PC-9 (cell line): ENCODE results near the gene OXSR1.
"Not testable (repeated sequence)": the region's sequence is repeated elsewhere in the genome, so short reads cannot be mapped to it uniquely, and the experiment has no call there.

ENCODE experiments used
- EZH2 ChIP-seq: fragments of 200-600 bp; sonication (generic); IDR thresholded peaks from 2 replicates; pipeline ENCODE4 v1.8.0; 2017; ENCODE audit warnings: antibody characterized with exemption, low read depth
- TF ChIP-seq, protein P1 (sequence below): fragments of 200-600 bp; sonication (generic); conservative IDR thresholded peaks from 2 replicates; pipeline ENCODE4 v1.6.1; 2017; ENCODE audit warnings: mixed run types, antibody characterized with exemption, mild to moderate bottlenecking, moderate library complexity

DNA sequence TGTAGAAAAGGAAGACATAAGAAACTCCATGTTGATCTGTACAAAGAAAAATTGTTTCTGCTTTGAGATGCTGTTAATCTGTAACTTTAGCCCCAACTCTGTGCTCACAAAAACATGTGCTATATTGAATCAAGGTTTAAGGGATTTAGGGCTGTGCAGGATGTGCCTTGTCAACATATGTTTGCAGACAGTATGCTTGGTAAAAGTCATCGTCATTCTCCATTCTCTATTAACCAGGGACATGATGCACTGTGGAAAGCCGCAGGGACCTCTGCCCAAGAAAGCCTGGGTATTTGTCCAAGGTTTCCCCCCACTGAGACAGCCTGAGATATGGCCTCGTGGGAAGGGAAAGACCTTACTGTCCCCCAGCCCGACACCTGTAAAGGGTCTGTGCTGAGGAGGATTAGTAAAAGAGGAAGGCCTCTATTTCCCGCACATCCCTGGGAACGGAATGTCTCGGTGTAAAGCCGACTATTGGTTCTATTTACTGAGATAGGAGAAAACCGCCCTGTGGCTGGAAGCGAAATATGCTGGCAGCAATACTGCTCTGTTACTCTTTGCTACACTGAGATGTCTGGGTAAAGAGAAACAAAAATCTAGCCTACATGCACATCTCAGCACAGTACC, 30.7 kb upstream of the OXSR1 start:
- TF ChIP-seq, protein P1, sequence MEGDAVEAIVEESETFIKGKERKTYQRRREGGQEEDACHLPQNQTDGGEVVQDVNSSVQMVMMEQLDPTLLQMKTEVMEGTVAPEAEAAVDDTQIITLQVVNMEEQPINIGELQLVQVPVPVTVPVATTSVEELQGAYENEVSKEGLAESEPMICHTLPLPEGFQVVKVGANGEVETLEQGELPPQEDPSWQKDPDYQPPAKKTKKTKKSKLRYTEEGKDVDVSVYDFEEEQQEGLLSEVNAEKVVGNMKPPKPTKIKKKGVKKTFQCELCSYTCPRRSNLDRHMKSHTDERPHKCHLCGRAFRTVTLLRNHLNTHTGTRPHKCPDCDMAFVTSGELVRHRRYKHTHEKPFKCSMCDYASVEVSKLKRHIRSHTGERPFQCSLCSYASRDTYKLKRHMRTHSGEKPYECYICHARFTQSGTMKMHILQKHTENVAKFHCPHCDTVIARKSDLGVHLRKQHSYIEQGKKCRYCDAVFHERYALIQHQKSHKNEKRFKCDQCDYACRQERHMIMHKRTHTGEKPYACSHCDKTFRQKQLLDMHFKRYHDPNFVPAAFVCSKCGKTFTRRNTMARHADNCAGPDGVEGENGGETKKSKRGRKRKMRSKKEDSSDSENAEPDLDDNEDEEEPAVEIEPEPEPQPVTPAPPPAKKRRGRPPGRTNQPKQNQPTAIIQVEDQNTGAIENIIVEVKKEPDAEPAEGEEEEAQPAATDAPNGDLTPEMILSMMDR = not testable (repeated sequence)
- TF ChIP-seq EZH2 = not testable (repeated sequence)
